ENCODE data around the gene AGBL4. TPM values are rescaled to one million over a fixed set of nuclear protein-coding genes. Genes with fewer than 3 reads are reported as not detected.

The AGBL4 gene
- total RNA-seq, 6 experiments from 2014 or later, result 0.06 to 1.8 (median 0.93) TPM

DNA sequence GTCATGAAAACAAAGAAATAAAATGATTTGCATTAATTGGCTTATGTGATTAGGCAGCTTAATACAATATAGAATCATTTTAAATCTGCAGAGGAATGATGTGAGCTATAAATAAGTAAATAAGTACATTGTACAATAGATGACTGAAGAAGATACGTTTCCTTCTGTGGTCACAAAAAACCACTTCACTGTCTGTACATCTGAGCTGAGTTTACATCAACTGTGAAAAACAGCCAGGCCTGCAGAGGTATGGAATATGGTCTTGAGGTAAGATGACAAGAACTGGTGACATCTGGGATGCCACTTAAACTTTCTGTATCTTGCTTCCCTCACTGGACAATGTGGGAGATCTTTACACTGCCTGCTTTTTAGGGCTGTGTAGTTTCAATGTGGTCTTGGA is 1117.0 kb downstream of the AGBL4 start:
- intact Hi-C loops (cut with DNase I), result no loop called here

DNA sequence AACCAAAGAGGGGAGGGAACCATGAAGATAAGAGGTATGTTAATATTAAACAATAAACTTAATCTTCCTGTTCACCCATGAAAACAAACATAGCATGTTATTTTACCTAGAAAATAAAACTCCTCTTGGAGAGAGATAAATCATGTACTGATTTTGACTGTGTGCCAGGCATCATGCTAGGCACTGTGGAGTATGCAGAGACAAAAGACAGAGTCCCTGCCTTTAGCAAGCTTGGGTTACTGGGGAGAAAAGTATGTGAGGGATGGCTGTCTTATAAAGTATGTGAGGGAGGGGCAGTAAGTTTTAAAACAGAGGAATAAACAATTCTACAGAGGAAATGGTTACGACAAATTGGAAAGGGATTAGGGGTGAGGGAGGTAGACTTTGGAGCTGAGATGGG is 1117.6 kb downstream of the AGBL4 start:
- no peak for TF ChIP-seq POLR2A (IDR thresholded peaks at IDR 0.05)
- TF ChIP-seq, protein P1, sequence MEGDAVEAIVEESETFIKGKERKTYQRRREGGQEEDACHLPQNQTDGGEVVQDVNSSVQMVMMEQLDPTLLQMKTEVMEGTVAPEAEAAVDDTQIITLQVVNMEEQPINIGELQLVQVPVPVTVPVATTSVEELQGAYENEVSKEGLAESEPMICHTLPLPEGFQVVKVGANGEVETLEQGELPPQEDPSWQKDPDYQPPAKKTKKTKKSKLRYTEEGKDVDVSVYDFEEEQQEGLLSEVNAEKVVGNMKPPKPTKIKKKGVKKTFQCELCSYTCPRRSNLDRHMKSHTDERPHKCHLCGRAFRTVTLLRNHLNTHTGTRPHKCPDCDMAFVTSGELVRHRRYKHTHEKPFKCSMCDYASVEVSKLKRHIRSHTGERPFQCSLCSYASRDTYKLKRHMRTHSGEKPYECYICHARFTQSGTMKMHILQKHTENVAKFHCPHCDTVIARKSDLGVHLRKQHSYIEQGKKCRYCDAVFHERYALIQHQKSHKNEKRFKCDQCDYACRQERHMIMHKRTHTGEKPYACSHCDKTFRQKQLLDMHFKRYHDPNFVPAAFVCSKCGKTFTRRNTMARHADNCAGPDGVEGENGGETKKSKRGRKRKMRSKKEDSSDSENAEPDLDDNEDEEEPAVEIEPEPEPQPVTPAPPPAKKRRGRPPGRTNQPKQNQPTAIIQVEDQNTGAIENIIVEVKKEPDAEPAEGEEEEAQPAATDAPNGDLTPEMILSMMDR (IDR thresholded peaks at IDR 0.05), result no peak
- no peak for ATAC-seq
- 93% methylated on average over 1 of the region's 1 CpG for WGBS (ENCODE audit: insufficient coverage, low coverage, low lambda C conversion rate, missing lambda C conversion rate)

More for the DNA sequence above, 1117.0 kb downstream of the AGBL4 start:
- H3K9me3 ChIP-seq, result no peaks in the 10 kb centered on the region
- H3K27me3 ChIP-seq, result no peaks in the 10 kb centered on the region
- no peak overlapping the region for H3K4me3 ChIP-seq
- 57% methylated on average over 1 of the region's 1 CpG for WGBS (ENCODE audit: insufficient coverage, low coverage, low lambda C conversion rate, missing lambda C conversion rate)
- H3K4me1 ChIP-seq, result no peaks in the 10 kb centered on the region
- no peaks in the 10 kb centered on the region for H3K36me3 ChIP-seq
- no peak overlapping the region for H3K27ac ChIP-seq
- TF ChIP-seq POLR2A (IDR thresholded peaks at IDR 0.05), result no peak
- TF ChIP-seq, protein P1 (IDR thresholded peaks at IDR 0.05), result no peak
- ATAC-seq (no peak), DNase-seq (no peak)

DNA sequence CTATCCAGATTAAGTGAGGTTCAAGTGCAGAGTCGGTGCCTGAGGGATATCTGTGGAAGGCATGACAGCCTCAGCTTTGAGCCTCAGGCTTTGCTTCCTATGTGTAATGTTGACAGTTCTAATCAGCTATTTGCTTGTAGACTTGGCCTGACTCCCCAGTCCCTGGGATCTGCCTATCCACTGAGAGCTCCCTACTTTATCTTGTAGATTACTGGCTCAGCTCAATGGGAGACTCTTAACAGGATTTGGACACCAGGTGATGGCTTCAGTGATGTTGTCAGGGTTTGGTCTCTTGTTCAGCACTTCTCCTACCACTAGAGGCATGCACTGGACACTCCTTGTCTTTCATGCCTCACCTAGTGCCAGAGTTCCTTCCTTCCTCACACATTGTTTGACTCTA is 1120.5 kb downstream of the AGBL4 start:
- Histone ChIP-seq H3K4me1 (no peaks in the 10 kb centered on the region), H3K9me3 (no peaks in the 10 kb centered on the region), H3K27ac (no peak overlapping the region), H3K27me3 (no peaks in the 10 kb centered on the region), H3K36me3 (no peaks in the 10 kb centered on the region), H3K4me3 (no peak overlapping the region)
- DNase-seq (no peak), ATAC-seq (no peak)
- no peak for TF ChIP-seq POLR2A (IDR thresholded peaks at IDR 0.05)
- TF ChIP-seq, protein P1 (IDR thresholded peaks at IDR 0.05), result no peak
- WGBS (ENCODE audit: insufficient coverage, low coverage, low lambda C conversion rate, missing lambda C conversion rate), result 44% methylated on average over 1 of the region's 1 CpG
- intact Hi-C loops (cut with DNase I), result no loop called here

More for the DNA sequence above, 1117.6 kb downstream of the AGBL4 start:
- intact Hi-C loops (cut with DNase I), result no loop called here
- DNase-seq, result no peak
- Histone ChIP-seq H3K27ac (no peak overlapping the region), H3K4me1 (no peaks in the 10 kb centered on the region), H3K4me3 (no peak overlapping the region), H3K36me3 (no peaks in the 10 kb centered on the region), H3K9me3 (no peaks in the 10 kb centered on the region), H3K27me3 (no peaks in the 10 kb centered on the region)

DNA sequence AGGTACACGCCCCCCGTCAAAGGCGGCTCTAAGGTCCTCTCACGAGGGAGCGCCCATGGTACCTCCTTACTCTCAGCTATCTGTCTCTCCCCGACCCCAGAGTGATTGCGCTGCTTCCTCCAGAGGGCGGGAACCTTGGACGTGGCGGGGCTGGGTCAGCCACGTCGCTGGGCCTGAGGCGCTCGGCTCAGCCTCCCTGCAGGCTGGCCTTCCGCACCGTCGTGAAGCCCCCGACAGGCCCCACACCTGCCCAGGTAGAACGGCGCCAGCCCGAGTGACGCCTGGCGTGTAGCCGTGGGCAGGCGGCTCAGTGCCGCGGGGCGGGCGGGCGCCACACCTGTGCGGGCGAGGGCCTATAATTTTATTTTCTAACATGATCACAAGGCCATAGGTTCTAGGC is 1124.9 kb downstream of the AGBL4 start:
- TF ChIP-seq, protein P1 (IDR thresholded peaks at IDR 0.05), result no peak
- no peak for TF ChIP-seq POLR2A (IDR thresholded peaks at IDR 0.05)
- no peak overlapping the region for H3K27ac ChIP-seq
- H3K27me3 ChIP-seq, result no peaks in the 10 kb centered on the region
- H3K4me3 ChIP-seq, result no peak overlapping the region
- no peaks in the 10 kb centered on the region for H3K9me3 ChIP-seq
- intact Hi-C loops (cut with DNase I), result no loop called here
- no peaks in the 10 kb centered on the region for H3K4me1 ChIP-seq
- DNase-seq (no peak), ATAC-seq (peak in 1 of 4 donors; percentile 26)
- WGBS (ENCODE audit: insufficient coverage, low coverage, low lambda C conversion rate, missing lambda C conversion rate), result 86% methylated on average over 21 of the region's 32 CpGs
- no peaks in the 10 kb centered on the region for H3K36me3 ChIP-seq

DNA sequence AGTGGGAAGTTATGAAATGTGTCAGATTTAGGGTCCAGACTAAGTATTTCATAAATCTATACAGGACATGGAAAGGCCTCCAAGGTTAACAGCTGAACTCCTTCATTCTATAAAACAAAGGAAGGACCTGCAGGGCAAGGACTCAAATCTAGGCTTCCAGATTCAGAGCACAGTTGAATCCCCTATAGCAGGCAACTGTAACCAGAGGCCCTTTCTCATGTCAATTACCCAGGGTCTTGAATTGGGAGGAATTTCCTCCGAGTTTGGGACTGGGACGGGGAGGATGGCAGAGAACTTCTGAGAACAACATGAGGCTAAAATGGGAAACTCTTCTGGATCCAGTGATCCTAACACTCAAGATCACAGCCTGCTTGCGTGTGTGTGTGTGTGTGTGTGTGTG is 1134.1 kb downstream of the AGBL4 start:
- no peak for DNase-seq
- intact Hi-C loops (cut with DNase I), result no loop called here

More for the DNA sequence above, 1134.1 kb downstream of the AGBL4 start:
- no peak overlapping the region for H3K4me3 ChIP-seq
- no peak overlapping the region for H3K27ac ChIP-seq
- WGBS (ENCODE audit: insufficient coverage, low coverage, low lambda C conversion rate, missing lambda C conversion rate), result no CpG with 5 or more reads among the region's 3 CpGs
- no peak for ATAC-seq
- TF ChIP-seq POLR2A (IDR thresholded peaks at IDR 0.05), result no peak
- TF ChIP-seq, protein P1 (IDR thresholded peaks at IDR 0.05), result no peak
- no peaks in the 10 kb centered on the region for H3K9me3 ChIP-seq
- H3K36me3 ChIP-seq, result no peaks in the 10 kb centered on the region
- no peaks in the 10 kb centered on the region for H3K27me3 ChIP-seq
- no peaks in the 10 kb centered on the region for H3K4me1 ChIP-seq
